Central memory CD4-positive, alpha-beta T cell (primary cell): ENCODE measurements around the gene GSTT2.
"Not testable (repeated sequence)": the region's sequence is repeated elsewhere in the genome, so short reads cannot be mapped to it uniquely, and the experiment has no call there.

ENCODE experiments used
- DNase-seq: peaks from one replicate; pipeline ENCODE4 v3.0.0; 2022

Gene GSTT2

DNA sequence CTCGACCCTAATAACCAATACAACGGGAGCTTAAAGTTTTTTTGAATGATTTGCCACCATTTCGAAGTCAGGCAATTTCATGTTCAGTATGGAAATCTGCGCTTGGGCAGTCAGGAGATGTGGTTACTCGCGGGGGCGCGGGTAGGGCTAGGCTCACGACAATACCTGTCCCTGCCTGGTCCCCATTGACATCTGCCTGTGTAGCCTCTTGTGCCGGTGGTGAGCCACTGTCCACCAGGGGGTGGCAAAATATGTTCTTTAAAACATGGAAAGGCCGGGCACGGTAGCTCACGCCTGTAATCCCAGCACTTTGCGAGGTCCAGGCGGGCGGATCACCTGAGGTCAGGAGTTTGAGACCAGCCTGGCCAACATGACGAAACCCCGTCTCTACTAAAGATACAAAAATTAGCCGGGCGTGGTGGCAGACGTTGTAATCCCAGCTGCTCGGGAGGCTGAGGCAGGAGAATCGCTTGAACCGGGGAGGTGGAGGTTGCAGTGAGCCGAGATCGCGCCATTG, 5.0 kb upstream of the GSTT2 start:
- DNase-seq = not testable (repeated sequence)

- not testable (repeated sequence) for DNase-seq
Measured at GRCh38 chr22:23977304-23977703, 2.6 kb upstream of the GSTT2 start.

GRCh38 chr22:23980567-23980966, 633 bp downstream of the GSTT2 start:
- not testable (repeated sequence) for DNase-seq

GRCh38 chr22:23984430-23984829, 4.5 kb downstream of the GSTT2 start:
- no peak for DNase-seq

GRCh38 chr22:23986089-23986488, 6.2 kb downstream of the GSTT2 start:
- not testable (repeated sequence) for DNase-seq

DNA sequence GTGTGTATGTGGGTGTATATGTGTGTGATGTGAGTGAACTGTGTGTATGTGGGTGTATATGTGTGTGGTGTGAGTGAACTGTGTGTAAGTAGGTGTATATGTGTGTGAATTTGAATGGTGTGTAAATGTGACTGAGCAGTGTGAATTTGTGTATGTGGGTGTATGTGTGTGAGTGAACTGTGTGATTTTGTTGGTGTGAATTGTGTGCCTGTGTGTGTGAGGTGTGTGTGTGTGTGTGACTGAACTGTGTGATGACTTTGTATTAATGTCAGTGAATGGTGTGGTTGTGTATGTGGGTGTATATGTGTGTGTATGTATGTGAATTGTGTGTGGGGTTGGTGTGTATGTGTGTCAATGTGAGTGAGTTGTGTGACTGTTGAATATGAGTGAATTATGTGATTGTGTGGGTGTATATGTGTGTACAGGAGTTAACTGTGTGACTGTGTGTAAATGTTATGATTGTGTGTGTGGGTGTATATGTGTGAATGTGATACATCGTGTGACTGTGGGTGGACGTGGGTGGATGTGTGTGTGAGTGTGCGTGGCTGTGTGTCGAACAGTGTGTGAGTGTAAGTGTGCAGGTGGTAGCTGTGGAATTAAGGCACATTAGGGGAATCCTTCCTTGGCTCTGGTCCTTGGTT, 6.7 kb downstream of the GSTT2 start:
- DNase-seq = not testable (repeated sequence)

- DNase-seq = not testable (repeated sequence)
Measured at GRCh38 chr22:23989583-23990244, 9.8 kb downstream of the GSTT2 start.

DNA sequence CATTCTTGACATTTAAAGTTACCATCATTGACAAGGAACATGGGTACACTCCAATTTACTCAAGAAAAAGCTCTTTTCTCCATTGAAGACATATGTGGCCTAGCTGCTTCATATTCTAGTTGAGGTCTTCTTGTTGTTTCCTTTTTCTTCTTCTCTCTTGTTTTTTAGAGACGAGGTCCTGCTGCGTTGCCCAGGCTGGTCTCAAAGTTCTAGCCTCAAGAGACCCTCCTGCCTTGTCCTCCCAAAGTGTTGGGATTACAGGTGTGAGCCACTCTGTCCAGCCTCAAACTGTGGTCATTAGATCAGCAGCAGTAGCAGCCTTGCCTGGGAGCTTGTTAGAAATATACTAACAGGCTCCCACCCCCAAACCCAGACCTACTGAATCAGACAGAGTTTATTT, 13.1 kb downstream of the GSTT2 start:
- not testable (repeated sequence) for DNase-seq

GRCh38 chr22:23993581-23994177, 13.7 kb downstream of the GSTT2 start:
- not testable (repeated sequence) for DNase-seq

GRCh38 chr22:23997092-23997491, 17.2 kb downstream of the GSTT2 start:
- no peak for DNase-seq

GRCh38 chr22:23999779-24000178, 19.8 kb downstream of the GSTT2 start:
- DNase-seq = not testable (repeated sequence)

- no peak for DNase-seq
Measured at GRCh38 chr22:24001314-24001713, 21.4 kb downstream of the GSTT2 start.

DNA sequence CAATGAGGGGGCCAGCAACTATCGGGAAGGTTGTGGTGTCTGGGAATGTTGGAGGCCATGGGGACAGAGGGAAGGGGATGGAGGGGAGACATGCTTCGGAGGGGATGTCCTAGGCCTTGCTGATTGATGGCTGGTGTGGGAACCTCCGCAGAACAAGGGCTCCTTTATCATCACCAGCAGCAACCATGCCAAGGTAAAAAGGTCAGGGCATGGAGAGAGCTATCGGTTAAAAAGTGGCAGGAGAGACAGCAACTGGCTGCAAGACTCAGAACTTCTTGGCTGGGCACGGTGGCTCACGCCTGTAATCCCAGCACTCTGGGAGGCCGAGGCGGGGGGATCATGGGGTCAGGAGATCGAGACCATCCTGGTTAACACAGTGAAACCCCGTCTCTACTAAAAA, 22.3 kb downstream of the GSTT2 start:
- no peak for DNase-seq

- no peak for DNase-seq
Measured at GRCh38 chr22:24002851-24003250, 22.9 kb downstream of the GSTT2 start.

DNA sequence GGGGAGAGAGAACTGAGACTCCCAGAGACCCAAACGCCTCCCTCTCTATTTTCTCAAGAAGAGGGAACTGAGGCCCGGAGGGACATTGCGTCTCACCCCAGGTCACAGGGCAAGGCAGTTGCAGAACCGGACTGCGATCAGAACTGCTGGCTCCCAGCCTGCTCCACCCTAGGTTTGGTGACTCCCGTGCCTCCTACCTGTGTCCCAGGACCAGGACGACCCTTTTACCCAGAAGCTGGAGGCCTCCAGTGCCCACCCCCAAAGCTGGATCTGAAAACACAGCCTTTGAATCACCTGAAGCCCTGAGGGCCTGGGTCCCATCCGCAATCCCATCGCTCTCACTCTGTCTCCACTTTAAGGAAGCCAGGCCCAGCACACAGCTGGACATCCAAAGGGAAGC, 24.0 kb downstream of the GSTT2 start:
- DNase-seq = no peak

- DNase-seq = no peak
Measured at GRCh38 chr22:24005201-24005600, 25.3 kb downstream of the GSTT2 start, which contains the start of gene GSTT4. GSTT4 (minus strand) TSS chr22:24005453; CDS start chr22:24005356, 97 bp downstream.

- no peak for DNase-seq
Measured at GRCh38 chr22:24006207-24006913, 26.4 kb downstream of the GSTT2 start.

- no peak for DNase-seq
Measured at GRCh38 chr22:24006914-24007214, 26.9 kb downstream of the GSTT2 start.

DNA sequence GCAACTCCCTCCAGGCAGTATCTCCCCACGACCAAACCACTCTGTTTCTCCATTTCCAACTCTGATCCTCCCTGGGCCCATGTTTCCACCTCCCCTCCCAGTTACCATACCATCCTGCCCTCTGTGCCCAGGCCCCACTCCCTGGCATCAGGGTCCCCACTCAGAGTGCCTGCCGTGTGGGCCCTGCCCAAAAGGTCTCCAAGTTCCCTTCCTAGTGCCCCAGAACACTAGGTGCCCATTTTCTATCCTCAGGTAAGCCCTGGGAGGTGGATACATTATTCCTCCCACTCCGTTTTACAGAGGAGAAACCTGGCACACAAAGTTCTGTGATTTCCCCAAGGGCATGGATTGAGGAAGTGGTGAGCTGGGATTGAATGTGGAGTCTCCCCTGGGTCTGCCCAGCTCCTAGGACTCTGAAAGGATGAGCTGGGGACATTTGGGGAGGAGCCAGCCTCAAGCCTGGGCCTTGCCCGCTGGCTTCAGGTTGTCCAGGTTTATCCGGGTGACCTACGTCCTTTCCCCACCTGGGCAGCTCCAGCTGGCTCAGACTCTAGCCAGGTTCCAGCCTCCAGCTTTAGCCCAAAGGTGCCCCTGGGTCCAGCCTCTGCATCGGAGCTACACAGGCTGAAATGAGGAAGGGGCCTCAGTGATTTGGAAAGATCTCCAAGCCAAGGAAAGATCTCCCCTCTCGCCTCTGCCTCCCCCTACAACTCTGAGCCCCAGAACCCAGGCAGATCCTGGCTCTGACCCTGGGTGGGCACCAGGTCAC, 27.5 kb downstream of the GSTT2 start:
- no peak for DNase-seq

DNA sequence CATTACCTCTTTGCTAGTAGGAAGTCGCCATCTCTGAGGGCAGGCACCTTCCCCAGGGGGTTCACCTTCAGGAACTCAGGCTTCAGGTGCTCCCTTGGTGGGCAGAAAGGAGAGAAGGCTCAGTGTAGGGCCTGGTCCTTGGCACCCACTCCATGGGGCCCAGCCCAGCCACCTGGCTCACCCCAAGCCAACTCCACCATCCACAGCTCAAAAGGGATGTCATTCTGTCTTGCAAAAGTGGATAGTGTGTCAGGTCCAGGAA, 28.0 kb downstream of the GSTT2 start:
- DNase-seq = no peak

GRCh38 chr22:24008381-24009226, 28.7 kb downstream of the GSTT2 start:
- DNase-seq = no peak
